IPS DF 6.9 (cell line): ENCODE data around the gene PIF1.
A peak's percentile ranks its signal among the peaks of the same experiment; 100 is the strongest.
"Not testable (repeated sequence)": the region's sequence is repeated elsewhere in the genome, so short reads cannot be mapped to it uniquely, and the experiment has no call there.

Experiments
- DNase-seq: peaks from one replicate; pipeline ENCODE4 v3.0.0-alpha.2; 2013; ENCODE audit warnings: low read depth, low spot score
- H3K27ac ChIP-seq: one replicate; pipeline ENCODE4 v1.5.1; 2013; ENCODE audit warnings: low read length, control low read depth
- H3K27me3 ChIP-seq: 2 replicates; pipeline ENCODE4 v1.6.1; 2013; ENCODE audit warnings: mild to moderate bottlenecking, low read length; ENCODE audit not compliant: control insufficient read depth, insufficient read depth
- H3K36me3 ChIP-seq: 2 replicates; pipeline ENCODE4 v1.6.1; 2013; ENCODE audit warnings: low read length; ENCODE audit not compliant: control insufficient read depth, insufficient read depth
- H3K4me1 ChIP-seq: 2 replicates; pipeline ENCODE4 v1.6.1; 2013; ENCODE audit warnings: low read length; ENCODE audit not compliant: control insufficient read depth, insufficient read depth
- H3K4me3 ChIP-seq: 2 replicates; pipeline ENCODE4 v1.5.1; 2013; ENCODE audit warnings: mild to moderate bottlenecking, low read length
- H3K9me3 ChIP-seq: 2 replicates; pipeline ENCODE4 v1.6.1; 2013; ENCODE audit warnings: low read length, inconsistent platforms; ENCODE audit not compliant: control insufficient read depth, insufficient read depth
- WGBS: extraction: QIAGEN DNeasy Blood & Tissue Kit; methylation state at CpG from one replicate; pipeline ENCODE4 v1.1.7; 2013; ENCODE audit warnings: mixed read lengths, missing lambda C conversion rate; ENCODE audit not compliant: insufficient read length, insufficient coverage; 5-methylcytosine and 5-hydroxymethylcytosine counted together

The PIF1 gene

DNA sequence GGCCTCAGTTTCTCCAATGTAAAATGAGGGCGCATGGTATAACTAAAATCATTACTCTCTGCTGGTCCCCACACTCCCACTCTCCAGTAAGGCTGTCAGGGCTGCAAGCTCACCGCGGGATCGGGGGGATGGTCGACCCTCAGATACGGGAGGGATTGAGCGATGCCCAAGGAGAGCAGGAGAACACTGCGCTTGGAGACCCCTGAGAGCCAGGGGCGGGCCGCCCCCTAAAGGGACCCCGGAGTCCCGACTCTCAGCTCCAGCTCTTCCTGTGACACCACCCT lies 15.6 kb upstream of the PIF1 start:
- H3K9me3 ChIP-seq: no peaks in the 10 kb centered on the region
- no peaks in the 10 kb centered on the region for H3K27me3 ChIP-seq
- no peak for DNase-seq
- no peak overlapping the region for H3K27ac ChIP-seq
- WGBS: no CpG with 5 or more reads among the region's 12 CpGs
- H3K4me1 ChIP-seq: peaks cover 9% of the 10 kb centered on the region
- peak overlapping the region; percentile 32; the same call in 1 of the 2 replicates for H3K4me3 ChIP-seq
- H3K36me3 ChIP-seq: no peaks in the 10 kb centered on the region

DNA sequence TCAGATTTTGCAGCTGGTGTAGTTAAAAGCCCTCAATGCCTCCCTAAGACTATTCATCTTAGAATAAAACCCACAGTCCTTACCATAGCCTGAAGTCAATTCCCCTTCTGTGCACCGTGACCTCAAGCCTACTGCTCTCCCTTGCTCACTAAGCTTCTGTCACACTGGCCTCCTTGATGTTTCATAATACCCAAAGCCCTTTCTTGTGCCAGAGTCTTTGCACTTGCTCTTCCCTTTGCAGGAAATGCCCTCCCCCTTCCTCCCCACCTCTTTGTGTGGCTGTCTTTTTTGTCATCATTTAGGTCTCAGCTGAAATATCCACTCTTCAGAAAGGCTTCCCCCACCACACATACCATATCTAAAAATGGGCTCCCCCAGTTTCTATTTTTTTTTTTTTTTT lies 12.1 kb upstream of the PIF1 start:
- H3K9me3 ChIP-seq: no peaks in the 10 kb centered on the region
- DNase-seq: no peak
- WGBS: no CpG with 5 or more reads among the region's 1 CpG
- no peak overlapping the region for H3K27ac ChIP-seq
- no peaks in the 10 kb centered on the region for H3K27me3 ChIP-seq
- no peaks in the 10 kb centered on the region for H3K36me3 ChIP-seq
- H3K4me1 ChIP-seq: 0 out of 2 replicates have a peak, but pooled peaks cover 2% of the 10 kb centered on the region
- no peak overlapping the region for H3K4me3 ChIP-seq

DNA sequence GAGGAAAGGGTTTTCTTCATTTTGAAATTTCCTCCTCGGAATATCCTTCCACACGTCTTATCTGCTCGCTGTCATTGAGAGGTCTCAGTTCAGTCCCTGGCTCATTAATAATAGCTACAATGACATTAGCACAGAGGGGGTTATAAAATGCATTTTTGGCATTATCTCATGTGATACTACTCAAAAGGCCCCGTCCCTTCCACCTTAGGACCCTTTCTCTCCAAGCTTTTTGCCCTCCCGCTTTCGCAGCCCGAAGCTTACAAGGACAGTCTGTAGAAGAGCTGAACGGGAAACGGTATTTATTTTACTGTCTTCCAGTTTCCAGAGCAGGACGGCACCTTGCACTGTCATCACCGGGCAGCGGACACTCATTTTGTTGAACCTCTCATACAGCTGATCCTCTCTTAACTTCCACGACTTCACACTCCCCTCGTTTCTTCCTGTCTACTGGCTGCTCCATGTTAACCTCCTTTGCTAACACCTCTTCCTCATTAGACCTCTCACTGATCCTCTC lies 10.6 kb upstream of the PIF1 start:
- no peak overlapping the region for H3K27ac ChIP-seq
- no peak overlapping the region for H3K4me3 ChIP-seq
- 0 out of 2 replicates have a peak, but pooled peaks cover 2% of the 10 kb centered on the region for H3K4me1 ChIP-seq
- DNase-seq: no peak
- no CpG with 5 or more reads among the region's 14 CpGs for WGBS
- H3K36me3 ChIP-seq: no peaks in the 10 kb centered on the region
- no peaks in the 10 kb centered on the region for H3K27me3 ChIP-seq
- no peaks in the 10 kb centered on the region for H3K9me3 ChIP-seq

DNA sequence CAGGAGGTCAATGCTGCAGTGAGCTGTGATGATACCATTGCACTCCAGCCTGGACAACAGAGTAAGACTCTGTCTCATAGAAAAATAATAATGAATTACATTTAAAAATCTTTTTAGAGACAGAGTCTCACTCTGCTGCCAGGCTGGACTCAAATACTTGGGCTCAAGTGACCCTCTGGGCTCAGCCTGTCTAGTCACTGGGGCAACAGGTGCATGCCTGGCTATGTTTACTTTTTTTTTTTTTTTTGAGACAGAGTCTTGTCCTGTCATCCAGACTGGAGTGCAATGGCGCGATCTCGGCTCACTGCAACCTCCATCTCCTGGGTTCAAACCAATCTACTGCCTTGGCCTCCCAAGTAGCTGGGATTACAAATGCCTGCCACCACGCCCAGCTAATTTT lies 8.2 kb upstream of the PIF1 start:
- Histone ChIP-seq H3K36me3 (no peaks in the 10 kb centered on the region), H3K27me3 (no peaks in the 10 kb centered on the region), H3K4me1 (0 out of 2 replicates have a peak, but pooled peaks cover 2% of the 10 kb centered on the region), H3K4me3 (no peak overlapping the region), H3K27ac (no peak overlapping the region), H3K9me3 (no peaks in the 10 kb centered on the region)
- no CpG with 5 or more reads among the region's 4 CpGs for WGBS
- no peak for DNase-seq

DNA sequence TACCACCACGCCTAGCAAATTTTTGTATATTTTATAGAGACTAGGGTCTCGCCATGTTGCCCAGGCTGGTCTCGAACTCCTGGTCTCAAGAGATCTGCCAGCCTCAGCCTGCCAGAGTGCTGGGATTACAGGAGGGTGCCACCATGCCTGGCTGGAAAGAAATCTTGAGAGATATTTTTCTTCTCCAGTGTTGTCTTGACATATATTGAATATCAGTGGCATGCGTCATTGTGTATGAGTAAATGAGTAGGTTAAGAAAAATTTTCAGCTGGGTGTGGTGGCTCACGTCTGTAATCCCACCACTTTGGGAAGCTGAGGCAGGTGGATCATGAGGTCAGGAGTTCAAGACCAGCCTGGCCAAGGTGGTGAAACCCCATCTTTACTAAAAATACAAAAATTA lies 3.5 kb upstream of the PIF1 start:
- Histone ChIP-seq H3K36me3 (peaks cover under 1% of the 10 kb centered on the region; the same call in 1 of the 2 replicates), H3K4me3 (no peak overlapping the region), H3K4me1 (peaks cover 2% of the 10 kb centered on the region; the same call in 1 of the 2 replicates), H3K27ac (no peak overlapping the region), H3K9me3 (no peaks in the 10 kb centered on the region), H3K27me3 (no peaks in the 10 kb centered on the region)
- WGBS: no CpG with 5 or more reads among the region's 5 CpGs
- DNase-seq: no peak

DNA sequence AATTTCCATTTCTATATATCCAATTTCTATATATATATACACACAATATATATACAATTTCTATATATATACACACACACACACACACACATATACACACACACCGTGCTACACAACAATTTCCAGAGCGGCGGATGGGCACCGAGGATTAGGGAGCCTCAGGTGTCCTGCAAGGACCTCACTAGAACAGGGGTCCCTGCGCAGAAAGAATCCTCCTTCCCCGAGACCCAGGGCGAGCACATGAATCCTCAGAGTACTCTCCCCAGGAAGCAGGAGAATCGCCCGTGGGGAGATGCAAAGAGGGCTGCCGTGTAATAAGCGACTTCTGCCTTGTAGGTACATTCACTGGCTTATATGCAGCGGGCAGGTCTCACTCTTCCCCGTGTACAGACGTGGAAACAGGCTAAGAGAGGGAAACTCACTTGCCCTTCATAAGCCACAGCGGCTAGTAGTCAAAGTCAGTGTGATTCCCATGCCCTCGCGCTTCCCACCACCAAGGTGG lies 467 bp downstream of the PIF1 start:
- Histone ChIP-seq H3K27ac (no peak overlapping the region), H3K4me1 (peaks cover 2% of the 10 kb centered on the region; the same call in 1 of the 2 replicates), H3K9me3 (no peaks in the 10 kb centered on the region), H3K36me3 (peaks cover 20% of the 10 kb centered on the region), H3K4me3 (peak overlapping the region; percentile 60), H3K27me3 (no peaks in the 10 kb centered on the region)
- no peak for DNase-seq
- WGBS: no CpG with 5 or more reads among the region's 17 CpGs

DNA sequence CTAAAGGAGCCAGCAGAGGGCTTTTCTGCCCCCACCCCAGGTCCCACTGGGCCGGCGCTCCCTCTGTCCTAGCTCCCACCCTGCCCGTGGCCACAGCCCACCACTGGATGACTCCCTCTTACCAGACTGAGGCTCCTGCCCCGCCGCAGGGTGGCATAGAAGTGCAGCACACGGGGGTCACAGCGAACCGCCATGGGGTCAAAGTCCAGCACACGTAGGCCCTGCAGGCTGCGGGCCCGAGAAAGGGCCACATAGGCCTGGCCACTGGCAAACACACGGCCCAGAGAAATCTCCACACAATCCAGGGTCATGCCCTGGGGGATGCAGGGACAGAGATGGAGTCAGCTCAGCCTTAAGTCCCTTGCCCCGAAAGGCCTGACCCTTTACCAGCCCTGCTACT lies 9.0 kb downstream of the PIF1 start:
- WGBS: no CpG with 5 or more reads among the region's 13 CpGs
- no peak for DNase-seq
- Histone ChIP-seq H3K4me1 (peaks cover 2% of the 10 kb centered on the region; the same call in 1 of the 2 replicates), H3K27ac (no peak overlapping the region), H3K27me3 (no peaks in the 10 kb centered on the region), H3K4me3 (no peak overlapping the region), H3K9me3 (no peaks in the 10 kb centered on the region), H3K36me3 (peaks cover 32% of the 10 kb centered on the region)

DNA sequence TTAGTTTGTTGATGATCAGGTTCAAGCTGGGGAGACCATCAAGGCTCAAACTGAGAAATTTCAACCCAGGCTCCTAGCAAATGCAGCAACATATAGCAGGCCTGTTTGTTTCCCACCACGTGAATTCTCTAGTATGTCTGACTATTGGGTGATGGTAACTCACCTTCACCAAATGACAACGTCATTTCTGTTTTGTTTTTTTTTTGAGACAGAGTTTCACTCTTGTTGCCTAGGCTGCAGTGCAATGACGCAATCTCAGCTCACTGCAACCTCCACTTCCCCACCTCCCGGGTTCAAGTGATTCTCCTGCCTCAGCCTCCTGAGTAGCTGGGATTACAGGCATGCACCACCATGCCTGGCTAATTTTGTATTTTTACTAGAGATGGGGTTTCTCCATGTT lies 10.5 kb downstream of the PIF1 start:
- not testable (repeated sequence) for H3K27ac ChIP-seq

DNA sequence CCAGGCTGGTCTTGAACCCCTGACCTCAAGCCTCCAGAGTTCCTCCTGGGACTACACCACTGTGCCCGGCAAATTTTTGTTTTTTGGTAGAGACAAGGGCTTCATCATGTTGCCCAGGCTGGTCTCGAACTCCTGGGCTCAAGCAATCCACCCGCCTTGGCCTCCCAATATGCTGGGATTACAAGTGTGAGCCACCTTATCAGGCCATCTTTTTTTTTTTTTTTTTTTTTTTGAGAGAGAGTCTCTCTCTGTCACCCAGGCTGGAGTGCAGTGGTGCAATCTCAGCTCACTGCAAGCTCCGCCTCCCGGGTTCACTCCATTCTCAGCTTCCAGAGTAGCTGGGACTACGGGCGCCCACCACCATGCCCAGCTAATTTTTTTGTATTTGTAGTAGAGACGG lies 11.2 kb downstream of the PIF1 start:
- no CpG with 5 or more reads among the region's 8 CpGs for WGBS
- not testable (repeated sequence) for H3K27ac ChIP-seq, H3K4me3 ChIP-seq, H3K4me1 ChIP-seq, DNase-seq, H3K9me3 ChIP-seq, H3K27me3 ChIP-seq
- peaks cover 17% of the 10 kb centered on the region for H3K36me3 ChIP-seq

More for the DNA sequence above, 10.5 kb downstream of the PIF1 start:
- H3K27me3 ChIP-seq, H3K9me3 ChIP-seq, DNase-seq, H3K4me1 ChIP-seq, H3K4me3 ChIP-seq: not testable (repeated sequence)
- peaks cover 21% of the 10 kb centered on the region for H3K36me3 ChIP-seq
- WGBS: no CpG with 5 or more reads among the region's 4 CpGs

DNA sequence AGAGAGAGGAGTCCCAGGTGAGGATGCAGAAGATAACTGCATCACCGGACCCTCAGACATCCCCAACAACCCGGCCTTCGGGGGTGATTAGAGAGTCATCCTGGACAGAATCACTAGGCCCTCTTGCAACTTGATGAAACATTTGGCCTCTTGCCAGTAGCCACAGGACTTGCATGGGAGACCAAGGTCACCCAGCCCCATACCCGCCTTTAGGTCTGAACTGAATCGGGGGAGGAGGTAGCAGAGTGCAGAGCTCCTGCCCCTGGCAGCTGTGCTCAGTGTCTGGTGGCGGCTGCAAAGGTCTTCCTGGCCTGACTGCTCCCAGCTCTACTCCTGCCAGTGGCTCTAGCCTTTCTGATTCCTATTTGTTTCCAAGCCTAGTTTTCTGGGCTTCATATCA lies 12.4 kb downstream of the PIF1 start:
- WGBS: no CpG with 5 or more reads among the region's 6 CpGs
- no peak for DNase-seq

More for the DNA sequence above, 12.4 kb downstream of the PIF1 start:
- Histone ChIP-seq H3K36me3 (peaks cover 7% of the 10 kb centered on the region), H3K9me3 (no peaks in the 10 kb centered on the region), H3K4me1 (peaks cover 6% of the 10 kb centered on the region; the same call in 1 of the 2 replicates), H3K27me3 (no peaks in the 10 kb centered on the region), H3K27ac (no peak overlapping the region), H3K4me3 (no peak overlapping the region)
